Loucy (cell line): Measurements from ENCODE around the gene CDT1.

ENCODE experiments used
- H2AFZ ChIP-seq: fragments of 200-600 bp; sonication (generic); 2 replicates; pipeline ENCODE4 v1.6.0; 2016; ENCODE audit warnings: antibody characterized with exemption, mild to moderate bottlenecking, low read length, moderate library complexity
- H3F3A ChIP-seq: fragments of 200-600 bp; 2 replicates; pipeline ENCODE4 v1.6.0; 2016; ENCODE audit warnings: antibody characterized with exemption, low read depth, mild to moderate bottlenecking
- H3K27me3 ChIP-seq: fragments of 200-600 bp; sonication (generic); 2 replicates; pipeline ENCODE4 v1.6.1; 2014; ENCODE audit warnings: low read length, mild to moderate bottlenecking; ENCODE audit not compliant: insufficient read depth, poor library complexity, severe bottlenecking
- H3K36me3 ChIP-seq: fragments of 200-600 bp; sonication (generic); 2 replicates; pipeline ENCODE4 v1.6.1; 2016; ENCODE audit warnings: low read length; ENCODE audit not compliant: insufficient read depth
- H3K4me1 ChIP-seq: fragments of 200-600 bp; sonication (generic); 2 replicates; pipeline ENCODE4 v1.5.1; 2014; ENCODE audit warnings: low read length, mild to moderate bottlenecking; ENCODE audit not compliant: insufficient read depth, poor library complexity, severe bottlenecking
- H3K4me2 ChIP-seq: fragments of 200-600 bp; sonication (generic); 2 replicates; pipeline ENCODE4 v1.6.0; 2014; ENCODE audit warnings: antibody characterized with exemption, low read length, low read depth, mild to moderate bottlenecking; ENCODE audit not compliant: poor library complexity, severe bottlenecking
- H3K4me3 ChIP-seq: fragments of 200-600 bp; sonication (generic); 2 replicates; pipeline ENCODE4 v1.5.1; 2014; ENCODE audit warnings: low read length, mild to moderate bottlenecking, mixed read lengths; ENCODE audit not compliant: poor library complexity, severe bottlenecking
- H3K79me2 ChIP-seq: fragments of 200-600 bp; sonication (generic); 2 replicates; pipeline ENCODE4 v1.6.1; 2014; ENCODE audit warnings: low read length; ENCODE audit not compliant: insufficient read depth
- H3K9ac ChIP-seq: fragments of 200-600 bp; sonication (generic); 2 replicates; pipeline ENCODE4 v1.6.0; 2014; ENCODE audit warnings: mild to moderate bottlenecking, low read depth, low read length, moderate library complexity; ENCODE audit not compliant: poor library complexity, severe bottlenecking
- H3K9me2 ChIP-seq: fragments of 200-600 bp; sonication (generic); replicated peaks from 2 replicates; pipeline ENCODE4 v1.6.1; 2016; ENCODE audit warnings: low read depth, low read length, mixed read lengths
- H3K9me3 ChIP-seq: fragments of 200-600 bp; sonication (generic); 2 replicates; pipeline ENCODE4 v1.6.1; 2014; ENCODE audit warnings: mild to moderate bottlenecking, antibody characterized with exemption, low read length, low read depth; ENCODE audit not compliant: insufficient read depth
- H4K20me1 ChIP-seq: fragments of 200-600 bp; sonication (generic); 2 replicates; pipeline ENCODE4 v1.6.0; 2014; ENCODE audit warnings: antibody characterized with exemption, low read length, mild to moderate bottlenecking; ENCODE audit not compliant: insufficient read depth, poor library complexity, severe bottlenecking
- CTCF ChIP-seq: fragments of 200-600 bp; sonication (generic); conservative IDR thresholded peaks from 2 replicates; pipeline ENCODE4 v1.5.1; 2014; ENCODE audit warnings: mild to moderate bottlenecking, antibody characterized with exemption, low read length
- EZH2phosphoT487 ChIP-seq: fragments of 200-600 bp; IDR thresholded peaks from 2 replicates; pipeline ENCODE4 v1.6.1; 2018; ENCODE audit warnings: antibody characterized with exemption, mild to moderate bottlenecking, moderate library complexity, borderline replicate concordance

The CDT1 gene

GRCh38 chr16:88759245-88759975 is 44.2 kb upstream of the CDT1 start:
- H4K20me1 ChIP-seq: peaks cover 16% of the 10 kb centered on the region
- H3K79me2 ChIP-seq: peaks cover 53% of the 10 kb centered on the region; the same call in 1 of the 2 replicates
- H3K27me3 ChIP-seq: no peaks in the 10 kb centered on the region
- no peak for TF ChIP-seq CTCF
- no peak for TF ChIP-seq EZH2phosphoT487
- no peaks in the 10 kb centered on the region for H3K4me1 ChIP-seq
- no peak overlapping the region for H3K4me2 ChIP-seq
- H3F3A ChIP-seq: no peaks in the 10 kb centered on the region
- H3K9ac ChIP-seq: no peak overlapping the region
- no peaks in the 10 kb centered on the region for H3K9me3 ChIP-seq
- H3K36me3 ChIP-seq: peaks cover 7% of the 10 kb centered on the region; the same call in 1 of the 2 replicates
- H3K9me2 ChIP-seq: no peaks in the 10 kb centered on the region
- no peak overlapping the region for H3K4me3 ChIP-seq
- H2AFZ ChIP-seq: no peak overlapping the region

GRCh38 chr16:88759976-88760350 is 43.6 kb upstream of the CDT1 start:
- no peak overlapping the region for H3K4me2 ChIP-seq
- no peak overlapping the region for H3K9ac ChIP-seq
- peaks cover 19% of the 10 kb centered on the region for H4K20me1 ChIP-seq
- TF ChIP-seq EZH2phosphoT487: no peak
- no peak for TF ChIP-seq CTCF
- no peaks in the 10 kb centered on the region for H3K9me2 ChIP-seq
- no peaks in the 10 kb centered on the region for H3F3A ChIP-seq
- H3K79me2 ChIP-seq: peaks cover 49% of the 10 kb centered on the region; the same call in 1 of the 2 replicates
- no peaks in the 10 kb centered on the region for H3K9me3 ChIP-seq
- H3K36me3 ChIP-seq: peaks cover 7% of the 10 kb centered on the region; the same call in 1 of the 2 replicates
- no peak overlapping the region for H2AFZ ChIP-seq
- no peak overlapping the region for H3K4me3 ChIP-seq
- no peaks in the 10 kb centered on the region for H3K4me1 ChIP-seq
- H3K27me3 ChIP-seq: no peaks in the 10 kb centered on the region

GRCh38 chr16:88760424-88761142 is 43.0 kb upstream of the CDT1 start:
- H3K27me3 ChIP-seq: no peaks in the 10 kb centered on the region
- H3K4me3 ChIP-seq: no peak overlapping the region
- H3K9me2 ChIP-seq: no peaks in the 10 kb centered on the region
- no peak overlapping the region for H3K9ac ChIP-seq
- H4K20me1 ChIP-seq: peaks cover 20% of the 10 kb centered on the region
- peaks cover 7% of the 10 kb centered on the region; the same call in 1 of the 2 replicates for H3K36me3 ChIP-seq
- no peaks in the 10 kb centered on the region for H3F3A ChIP-seq
- no peak overlapping the region for H2AFZ ChIP-seq
- peaks cover 49% of the 10 kb centered on the region; the same call in 1 of the 2 replicates for H3K79me2 ChIP-seq
- TF ChIP-seq EZH2phosphoT487 (no peak), CTCF (no peak)
- H3K4me2 ChIP-seq: no peak overlapping the region
- no peaks in the 10 kb centered on the region for H3K4me1 ChIP-seq
- no peaks in the 10 kb centered on the region for H3K9me3 ChIP-seq
